Prostate gland (tissue), 2 donors: ENCODE measurements around the gene FAM110A. TPM values are rescaled to one million over a fixed set of nuclear protein-coding genes. Genes with fewer than 3 reads are reported as not detected.
A peak's percentile ranks its signal among the peaks of the same experiment; 100 is the strongest.

Experiments used
- DNase-seq: peaks from one replicate; pipeline ENCODE4 v3.0.0-alpha.2; 2019; ENCODE audit warnings: low spot score
- H3K27ac ChIP-seq, 2 donors: fragments of 200-600 bp; sonication (generic); 2 replicates each; pipeline ENCODE4 v1.5.1; 2017 to 2019
- H3K27me3 ChIP-seq: fragments of 200-600 bp; sonication (generic); replicated peaks from 2 replicates; pipeline ENCODE4 v1.5.1; 2019; ENCODE audit not compliant: insufficient read depth
- H3K36me3 ChIP-seq, 2 donors: fragments of 200-600 bp; sonication (generic); 1 replicate in 1 of 2; 2 replicates in 1 of 2; pipeline versions ENCODE4 v1.5.1 to v1.8.1; 2017 to 2019
- H3K4me1 ChIP-seq: fragments of 200-600 bp; sonication (generic); replicated peaks from 2 replicates; pipeline ENCODE4 v1.5.1; 2019
- H3K4me3 ChIP-seq, 2 donors: fragments of 200-600 bp; sonication (generic); 2 replicates each; pipeline ENCODE4 v1.5.1; 2017 to 2019
- H3K9me3 ChIP-seq: fragments of 200-600 bp; sonication (generic); 2 replicates; pipeline ENCODE4 v1.5.1; 2017
- POLR2A ChIP-seq: fragments of 450-650 bp; IDR thresholded peaks from one replicate; pipeline ENCODE4 v1.6.1; 2016; ENCODE audit warnings: antibody characterized with exemption, mild to moderate bottlenecking
- POLR2AphosphoS5 ChIP-seq: sonication (generic); formaldehyde crosslinking; IDR thresholded peaks from one replicate; pipeline ENCODE4 v1.6.1; 2017; ENCODE audit warnings: antibody characterized with exemption
- WGBS: methylation state at CpG from one replicate; pipeline ENCODE4 v1.1.5; 2018; 5-methylcytosine and 5-hydroxymethylcytosine counted together
- intact Hi-C: fragments of 100-400 bp; cut with DNase I; formaldehyde crosslinking; loops from one replicate; pipeline ENCODE4 v1.14.2; 2022
- total RNA-seq, 2 donors: library from RNA; depleted of rRNA; stranded (reverse); fragments of >200 nt; gene quantifications; one replicate each; pipeline ENCODE4 v1.1.0, GENCODE V29; 2016
- TF ChIP-seq, protein P1 (sequence below), 4 experiments: fragments of 200-600 bp in 2 of 4; fragments of 450-650 bp in 2 of 4; sonication (generic) in 2 of 4; IDR thresholded peaks; 1 replicate in 3 of 4; 2 replicates in 1 of 4; pipeline ENCODE4 v1.5.1; 2016 to 2019; ENCODE audit warnings: antibody characterized with exemption in 4 of 4, mild to moderate bottlenecking in 2 of 4, moderate library complexity in 2 of 4

The FAM110A gene
- total RNA-seq, 2 donors from 2014 or later, result 15.5 to 33.0 TPM

DNA sequence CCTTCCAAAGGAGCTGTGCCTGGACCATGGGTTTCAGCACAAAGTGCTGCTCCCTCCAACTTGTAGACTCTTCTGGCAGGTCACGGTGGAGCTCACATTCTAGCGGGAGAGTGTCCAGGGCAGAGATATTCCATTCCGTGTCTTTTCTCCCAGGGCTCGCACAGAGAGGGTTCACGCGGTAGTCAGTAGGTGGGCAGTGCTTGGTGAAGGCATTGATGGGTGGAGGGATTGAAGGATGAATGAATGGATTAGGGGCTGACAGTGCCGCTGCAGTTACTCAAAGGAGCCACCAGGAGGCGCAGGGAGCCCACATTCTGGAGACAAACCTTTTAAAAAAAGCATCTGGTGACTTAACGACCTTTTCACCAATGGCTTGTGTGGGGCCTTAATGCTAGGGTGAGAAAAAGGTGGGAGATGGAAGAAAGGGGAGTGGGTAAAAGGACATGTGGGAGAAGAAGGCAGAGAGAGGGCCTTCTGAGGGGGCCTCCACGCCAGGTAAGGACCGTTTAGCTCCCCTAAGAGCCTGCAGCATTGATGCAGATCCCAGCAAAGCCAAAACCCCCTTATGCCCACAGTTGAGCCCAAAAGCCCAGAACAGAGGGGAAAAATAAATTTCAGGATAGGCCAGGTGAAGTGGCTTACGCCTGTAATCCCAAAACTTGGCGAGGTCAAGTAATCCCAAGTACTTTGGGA, 17.5 kb upstream of the FAM110A start:
- no peak for TF ChIP-seq POLR2A
- TF ChIP-seq, protein P1, sequence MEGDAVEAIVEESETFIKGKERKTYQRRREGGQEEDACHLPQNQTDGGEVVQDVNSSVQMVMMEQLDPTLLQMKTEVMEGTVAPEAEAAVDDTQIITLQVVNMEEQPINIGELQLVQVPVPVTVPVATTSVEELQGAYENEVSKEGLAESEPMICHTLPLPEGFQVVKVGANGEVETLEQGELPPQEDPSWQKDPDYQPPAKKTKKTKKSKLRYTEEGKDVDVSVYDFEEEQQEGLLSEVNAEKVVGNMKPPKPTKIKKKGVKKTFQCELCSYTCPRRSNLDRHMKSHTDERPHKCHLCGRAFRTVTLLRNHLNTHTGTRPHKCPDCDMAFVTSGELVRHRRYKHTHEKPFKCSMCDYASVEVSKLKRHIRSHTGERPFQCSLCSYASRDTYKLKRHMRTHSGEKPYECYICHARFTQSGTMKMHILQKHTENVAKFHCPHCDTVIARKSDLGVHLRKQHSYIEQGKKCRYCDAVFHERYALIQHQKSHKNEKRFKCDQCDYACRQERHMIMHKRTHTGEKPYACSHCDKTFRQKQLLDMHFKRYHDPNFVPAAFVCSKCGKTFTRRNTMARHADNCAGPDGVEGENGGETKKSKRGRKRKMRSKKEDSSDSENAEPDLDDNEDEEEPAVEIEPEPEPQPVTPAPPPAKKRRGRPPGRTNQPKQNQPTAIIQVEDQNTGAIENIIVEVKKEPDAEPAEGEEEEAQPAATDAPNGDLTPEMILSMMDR (IDR thresholded peaks at IDR 0.05), result peak; percentile 92 to 97 (median 94)
- H3K36me3 ChIP-seq, result no peaks in the 10 kb centered on the region
- no peaks in the 10 kb centered on the region for H3K4me1 ChIP-seq
- intact Hi-C loops, result loop anchor here (1.0 to 10.0 kb wide), 3 partner anchors 140 to 399 kb away; no protein-coding TSS in a partner anchor
- H3K27me3 ChIP-seq, result no peaks in the 10 kb centered on the region
- no peak overlapping the region for H3K27ac ChIP-seq
- no peak overlapping the region for H3K4me3 ChIP-seq
- no peaks in the 10 kb centered on the region for H3K9me3 ChIP-seq
- WGBS, result 30% methylated on average over 13 of the region's 13 CpGs
- DNase-seq, result peak; percentile 48

DNA sequence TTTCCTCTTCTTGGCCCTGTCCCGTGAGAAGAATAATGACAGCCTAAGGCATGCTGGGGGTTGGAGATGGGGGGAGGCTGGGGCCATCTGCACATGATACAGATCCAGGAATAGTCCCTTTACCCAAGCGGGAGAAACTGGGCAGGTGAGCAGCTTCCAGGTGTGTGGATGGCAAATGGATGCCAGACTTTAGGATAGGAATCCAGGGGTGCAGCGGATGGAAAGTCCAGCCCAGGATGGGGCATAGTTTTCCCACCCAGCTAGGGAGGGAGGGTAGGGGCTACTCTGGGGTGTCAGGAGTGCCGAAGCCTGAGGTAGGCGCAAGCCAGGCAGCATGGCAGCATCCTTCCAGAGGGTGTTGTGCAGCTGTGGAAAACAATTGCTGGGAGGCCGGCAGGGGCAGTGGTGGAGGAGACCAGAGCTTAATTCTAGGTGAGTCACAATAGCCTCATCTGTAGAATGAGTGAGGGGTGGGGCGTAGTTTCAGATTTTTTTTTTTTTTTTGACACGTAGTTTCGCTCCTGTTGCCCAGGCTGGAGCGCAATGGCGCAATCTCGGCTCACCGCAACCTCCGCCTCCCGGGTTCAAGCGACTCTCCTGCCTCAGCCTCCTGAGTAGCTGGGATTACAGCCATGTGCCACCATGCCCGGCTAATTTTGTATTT, 15.4 kb upstream of the FAM110A start:
- TF ChIP-seq POLR2AphosphoS5 (no peak), POLR2A (no peak)
- TF ChIP-seq, protein P1 (IDR thresholded peaks at IDR 0.05), result no peak
- no peaks in the 10 kb centered on the region for H3K27me3 ChIP-seq
- WGBS, result 86% methylated on average over 17 of the region's 17 CpGs
- intact Hi-C loops, result loop anchor here (10.0 kb wide), 2 partner anchors 287 to 397 kb away; no protein-coding TSS in a partner anchor
- no peak overlapping the region for H3K4me3 ChIP-seq
- no peaks in the 10 kb centered on the region for H3K4me1 ChIP-seq
- no peaks in the 10 kb centered on the region for H3K36me3 ChIP-seq
- DNase-seq, result no peak
- H3K27ac ChIP-seq, result no peak overlapping the region
- no peaks in the 10 kb centered on the region for H3K9me3 ChIP-seq

DNA sequence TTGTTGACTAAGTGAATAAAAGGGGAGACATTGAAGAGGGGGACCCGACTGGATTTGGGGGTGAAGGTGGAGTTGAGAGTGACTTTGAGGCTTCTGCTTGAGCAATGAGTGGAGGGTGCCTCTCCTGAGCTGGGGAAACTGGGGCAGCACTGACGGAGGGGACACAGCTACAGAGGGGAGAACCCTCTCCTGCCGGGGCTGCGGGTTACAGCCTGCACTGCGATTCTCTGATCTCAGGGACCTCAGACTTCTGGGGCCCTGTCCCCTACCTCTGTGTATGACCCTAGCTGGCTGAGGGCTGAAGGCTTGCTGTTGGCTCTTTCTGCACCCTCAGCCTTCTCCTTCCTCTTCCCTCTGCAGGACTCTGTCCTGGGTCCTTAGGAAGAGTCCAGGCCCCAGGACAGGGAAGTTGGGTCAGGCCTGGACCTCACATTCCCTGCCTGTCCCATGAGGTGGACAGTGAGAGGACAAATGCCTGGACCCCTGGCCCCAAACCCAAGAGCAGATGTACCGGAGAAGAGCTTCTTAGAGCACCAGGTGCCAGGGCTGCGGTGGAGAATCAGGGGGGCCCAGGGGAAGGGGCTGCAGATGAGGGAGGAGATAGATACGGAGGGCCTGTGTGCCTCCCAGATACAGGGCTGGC, 13.7 kb upstream of the FAM110A start:
- Histone ChIP-seq H3K9me3 (no peaks in the 10 kb centered on the region), H3K4me1 (no peaks in the 10 kb centered on the region), H3K27me3 (no peaks in the 10 kb centered on the region), H3K36me3 (no peaks in the 10 kb centered on the region), H3K4me3 (no peak overlapping the region), H3K27ac (no peak overlapping the region)
- TF ChIP-seq POLR2AphosphoS5 (no peak), POLR2A (no peak)
- TF ChIP-seq, protein P1 (IDR thresholded peaks at IDR 0.05), result no peak
- DNase-seq, result no peak
- intact Hi-C loops, result loop anchor here (10.0 kb wide), 2 partner anchors 285 to 395 kb away; no protein-coding TSS in a partner anchor
- WGBS, result 76% methylated on average over 8 of the region's 8 CpGs

DNA sequence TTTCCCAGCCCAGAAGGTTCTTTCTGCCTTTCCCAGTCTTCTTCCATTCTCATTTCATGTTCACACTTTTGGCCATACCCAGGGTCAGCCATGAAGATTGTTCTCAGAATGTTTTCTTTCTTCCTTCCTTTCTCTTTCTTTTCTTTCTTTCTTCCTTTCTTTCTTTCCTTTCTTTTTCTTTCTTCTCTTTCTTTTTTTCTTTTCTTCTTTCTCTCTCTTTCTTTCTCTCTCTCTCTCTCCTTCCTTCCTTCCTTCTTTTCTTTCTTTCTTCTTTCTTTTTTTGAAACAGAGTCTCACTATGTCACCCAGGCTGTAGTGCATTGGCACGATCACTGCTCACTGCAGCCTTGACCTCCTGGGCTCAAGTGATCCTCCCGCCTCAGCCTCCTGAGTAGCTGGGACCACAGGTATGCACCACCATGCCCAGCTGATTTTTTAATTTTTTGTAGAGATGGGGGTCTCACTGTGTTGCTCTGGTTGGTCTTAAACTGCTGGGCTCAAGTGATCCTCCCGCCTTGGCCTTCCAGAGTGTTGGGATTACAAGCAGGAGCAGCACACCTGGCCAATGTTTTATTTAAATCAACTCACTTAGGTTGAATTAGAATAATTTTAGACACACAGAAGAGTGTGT, 13.1 kb upstream of the FAM110A start:
- Histone ChIP-seq H3K27ac (no peak overlapping the region), H3K36me3 (no peaks in the 10 kb centered on the region), H3K4me3 (no peak overlapping the region), H3K9me3 (no peaks in the 10 kb centered on the region), H3K27me3 (no peaks in the 10 kb centered on the region), H3K4me1 (no peaks in the 10 kb centered on the region)
- no peak for DNase-seq
- no peak for TF ChIP-seq POLR2AphosphoS5
- TF ChIP-seq POLR2A, result no peak
- TF ChIP-seq, protein P1 (IDR thresholded peaks at IDR 0.05), result no peak
- intact Hi-C loops, result no loop called here
- WGBS, result 96% methylated on average over 3 of the region's 3 CpGs
